HepG2 (cell line): Measurements from ENCODE around the gene RBBP8NL. TPM values are rescaled to one million over a fixed set of nuclear protein-coding genes. Genes with fewer than 3 reads are reported as not detected.

Experiments
- ARID2 ChIP-seq: sonication (generic); formaldehyde crosslinking; IDR thresholded peaks from 2 replicates; pipeline ENCODE4 v1.8.1; 2022; ENCODE audit warnings: mild to moderate bottlenecking, missing genetic modification reagents, borderline replicate concordance
- ARID3A ChIP-seq: IDR thresholded peaks from 2 replicates; pipeline ENCODE4 v1.6.1; 2012; ENCODE audit warnings: low read depth, low read length, improper control_type of control experiment
- ATF5 ChIP-seq: sonication (generic); formaldehyde crosslinking; IDR thresholded peaks from 2 replicates; pipeline ENCODE4 v1.4.0; 2020; ENCODE audit warnings: mild to moderate bottlenecking, low read depth, missing genetic modification reagents
- ATF6 ChIP-seq: sonication (generic); formaldehyde crosslinking; conservative IDR thresholded peaks from 2 replicates; pipeline ENCODE4 v1.4.0; 2020; ENCODE audit warnings: missing genetic modification reagents
- CEBPG ChIP-seq: IDR thresholded peaks from 2 replicates; pipeline ENCODE4 v1.6.1; 2016
- HMG20A ChIP-seq: IDR thresholded peaks from 2 replicates; pipeline ENCODE4 v1.6.1; 2016; ENCODE audit warnings: borderline replicate concordance
- MEIS2 ChIP-seq: sonication (generic); formaldehyde crosslinking; IDR thresholded peaks from 2 replicates; pipeline ENCODE4 v1.9.0; 2021; ENCODE audit warnings: mild to moderate bottlenecking, missing genetic modification reagents
- MYPOP ChIP-seq: sonication (generic); formaldehyde crosslinking; IDR thresholded peaks from 2 replicates; pipeline ENCODE4 v1.8.1; 2023; ENCODE audit warnings: mild to moderate bottlenecking, moderate library complexity, missing genetic modification reagents
- RARG ChIP-seq: sonication (generic); formaldehyde crosslinking; IDR thresholded peaks from 2 replicates; pipeline ENCODE4 v1.4.0; 2020; ENCODE audit warnings: low read depth, mild to moderate bottlenecking, missing genetic modification reagents
- REPIN1 ChIP-seq: sonication (generic); formaldehyde crosslinking; IDR thresholded peaks from 2 replicates; pipeline ENCODE4 v1.8.0; 2022; ENCODE audit warnings: missing genetic modification reagents, low read depth, mild to moderate bottlenecking, borderline replicate concordance
- TCF7 ChIP-seq: sonication (generic); IDR thresholded peaks from 2 replicates; pipeline ENCODE4 v1.6.1; 2016; ENCODE audit warnings: antibody characterized with exemption, low read depth
- ZBTB26 ChIP-seq: IDR thresholded peaks from 2 replicates; pipeline ENCODE4 v1.6.1; 2016; ENCODE audit warnings: missing compliant biosample characterization, missing genetic modification reagents, borderline replicate concordance
- ZIK1 ChIP-seq: sonication (generic); formaldehyde crosslinking; IDR thresholded peaks from 2 replicates; pipeline ENCODE4 v1.5.0; 2020; ENCODE audit warnings: mild to moderate bottlenecking, low read depth, missing genetic modification reagents, borderline replicate concordance
- ZNF460 ChIP-seq: sonication (generic); formaldehyde crosslinking; IDR thresholded peaks from 2 replicates; pipeline ENCODE4 v1.5.1; 2020; ENCODE audit warnings: missing genetic modification reagents, mild to moderate bottlenecking, borderline replicate concordance
- ZNF614 ChIP-seq: IDR thresholded peaks from 2 replicates; pipeline ENCODE4 v1.6.1; 2018; ENCODE audit warnings: missing biosample characterization, missing genetic modification reagents, inconsistent platforms, borderline replicate concordance
- ZNF687 ChIP-seq: sonication (generic); formaldehyde crosslinking; IDR thresholded peaks from 2 replicates; pipeline ENCODE4 v1.5.1; 2020; ENCODE audit warnings: mild to moderate bottlenecking, missing genetic modification reagents, moderate library complexity
- polyA plus RNA-seq, 8 experiments: library from polyadenylated mRNA; depleted of rRNA in 3 of 8; stranded (reverse) in 7 of 8; unstranded in 1 of 8; fragments of >200 nt; fragmentation: Illumina TruSeq in 4 of 8; extraction: Trizol in 4 of 8; gene quantifications; 2 replicates each; pipeline versions ENCODE4 v1.2.1 to v1.2.3, GENCODE V29; 2011 to 2016; ENCODE audit warnings: low read depth in 4 of 8, missing spikeins in 1 of 8, mixed read lengths in 1 of 8; ENCODE audit not compliant: insufficient read depth in 1 of 8
- total RNA-seq, 5 experiments: library from RNA; depleted of rRNA; stranded (reverse); fragments of >200 nt; fragmentation: Illumina TruSeq; extraction: Trizol; gene quantifications; 2 replicates each; pipeline ENCODE4 v1.2.3, GENCODE V29; 2016; ENCODE audit warnings: low read depth in 1 of 5

The RBBP8NL gene
- total and polyA plus RNA-seq, 2 of the 13 experiments (the other 11 are each of a cell fraction or from before 2014, with no cell fraction given) = 0.69 to 0.86 TPM

- TF ChIP-seq ARID3A (no peak), TCF7 (no peak), ZIK1 (CRISPR knock-in tag) (0 out of 2 replicates have a peak, but pooled peaks have one; percentile 13), REPIN1 (CRISPR knock-in tag) (peak; percentile 88; the same call in 1 of the 2 replicates), ATF5 (no peak), ATF6 (CRISPR knock-in tag) (no peak), HMG20A (CRISPR knock-in tag) (no peak), RARG (no peak), MYPOP (CRISPR knock-in tag) (no peak), ZNF687 (CRISPR knock-in tag) (peak; percentile 77), CEBPG (CRISPR knock-in tag) (peak; percentile 95), ARID2 (no peak), ZNF460 (CRISPR knock-in tag) (no peak; the same call in 1 of the 2 replicates), ZNF614 (CRISPR knock-in tag) (peak; percentile 34; the same call in 1 of the 2 replicates), MEIS2 (CRISPR knock-in tag) (peak; percentile 58; the same call in 1 of the 2 replicates), ZBTB26 (CRISPR knock-in tag) (no peak; the same call in 1 of the 2 replicates)
These were observed 22.0 kb downstream of the RBBP8NL start (continued) for GRCh38 chr20:62405108-62405980.
